Superior temporal gyrus (tissue), 1 donor: ENCODE results near the gene SMG6.
"Not testable (repeated sequence)": the region's sequence is repeated elsewhere in the genome, so short reads cannot be mapped to it uniquely, and the experiment has no call there.

Source experiments
- DNase-seq: peaks from one replicate; pipeline ENCODE4 v3.0.0-alpha.2; 2016; ENCODE audit errors: extremely low spot score

The SMG6 gene

GRCh38 chr17:2304931-2305330 lies 1.3 kb upstream of the SMG6 start:
- no peak for DNase-seq

DNA sequence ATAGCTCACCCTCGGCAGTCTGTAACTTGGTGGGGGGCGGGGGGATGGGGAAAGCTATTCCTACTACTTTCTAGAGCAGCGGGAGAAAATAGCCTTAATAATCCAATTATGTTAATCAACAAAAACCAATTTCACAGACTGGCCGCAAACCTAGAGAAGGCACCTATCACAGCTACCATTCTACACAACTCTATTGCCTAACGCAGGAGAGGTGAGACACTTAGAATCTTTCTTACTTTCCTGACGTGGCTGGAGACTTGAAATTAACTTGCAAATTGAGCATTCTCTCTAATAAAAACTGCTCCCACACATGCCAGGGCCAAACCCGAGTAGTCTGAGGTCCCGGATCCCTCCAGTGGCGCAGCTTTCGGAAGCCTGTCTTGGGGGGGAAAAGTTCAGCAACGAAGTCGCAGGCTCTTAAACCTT lies 794 bp downstream of the SMG6 start:
- no peak for DNase-seq

- DNase-seq, result no peak
Measured at GRCh38 chr17:2299756-2300155, 3.8 kb downstream of the SMG6 start.

DNA sequence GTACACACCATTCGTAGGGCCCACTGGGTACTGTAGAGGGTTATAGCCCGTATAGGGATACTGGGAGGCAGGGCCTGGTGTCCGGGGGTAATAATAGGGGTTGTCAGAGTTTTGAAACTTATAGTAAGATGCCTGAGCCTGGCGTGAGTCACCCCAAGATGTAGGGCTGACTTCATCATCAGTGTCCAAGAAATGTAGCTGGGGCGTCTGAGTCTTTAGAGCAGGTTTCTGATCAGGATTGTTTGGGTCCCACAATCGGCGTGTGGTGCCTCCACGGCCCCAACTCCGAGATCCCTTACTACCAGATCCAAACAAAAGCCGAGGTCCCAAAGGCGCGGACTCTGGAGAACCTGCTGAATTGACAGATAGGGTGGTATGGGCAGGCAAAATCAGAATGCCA lies 4.4 kb downstream of the SMG6 start:
- no peak for DNase-seq

GRCh38 chr17:2297023-2297422 lies 6.6 kb downstream of the SMG6 start:
- DNase-seq, result no peak

- DNase-seq, result no peak
Measured at GRCh38 chr17:2295575-2295974, 8.0 kb downstream of the SMG6 start.

DNA sequence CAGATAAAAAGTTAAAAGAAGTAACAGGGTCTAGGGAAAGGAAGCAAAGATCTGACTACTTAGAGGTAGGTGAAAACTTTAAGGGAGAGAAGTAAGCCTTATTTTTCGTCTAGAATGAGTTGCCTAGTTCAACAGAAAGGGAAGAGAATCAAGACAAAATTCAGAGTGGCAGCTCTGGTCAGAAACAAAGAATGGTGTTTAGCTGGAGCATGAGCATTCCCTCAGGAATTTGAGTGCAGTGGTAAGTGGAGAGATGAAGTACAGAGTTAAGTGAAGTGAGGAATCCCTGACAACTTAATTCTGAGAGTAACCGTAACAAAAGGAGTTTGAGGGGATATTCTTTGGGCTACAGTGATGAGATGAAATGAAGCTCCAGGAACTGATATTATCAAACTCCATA lies 11.5 kb downstream of the SMG6 start:
- DNase-seq, result no peak

GRCh38 chr17:2289878-2290478 lies 13.6 kb downstream of the SMG6 start:
- DNase-seq, result no peak

- DNase-seq, result no peak
Measured at GRCh38 chr17:2283302-2283701, 20.3 kb downstream of the SMG6 start.

GRCh38 chr17:2282297-2282873 lies 21.2 kb downstream of the SMG6 start:
- DNase-seq, result peak; percentile 82

GRCh38 chr17:2279707-2280106 lies 23.9 kb downstream of the SMG6 start:
- DNase-seq, result no peak

DNA sequence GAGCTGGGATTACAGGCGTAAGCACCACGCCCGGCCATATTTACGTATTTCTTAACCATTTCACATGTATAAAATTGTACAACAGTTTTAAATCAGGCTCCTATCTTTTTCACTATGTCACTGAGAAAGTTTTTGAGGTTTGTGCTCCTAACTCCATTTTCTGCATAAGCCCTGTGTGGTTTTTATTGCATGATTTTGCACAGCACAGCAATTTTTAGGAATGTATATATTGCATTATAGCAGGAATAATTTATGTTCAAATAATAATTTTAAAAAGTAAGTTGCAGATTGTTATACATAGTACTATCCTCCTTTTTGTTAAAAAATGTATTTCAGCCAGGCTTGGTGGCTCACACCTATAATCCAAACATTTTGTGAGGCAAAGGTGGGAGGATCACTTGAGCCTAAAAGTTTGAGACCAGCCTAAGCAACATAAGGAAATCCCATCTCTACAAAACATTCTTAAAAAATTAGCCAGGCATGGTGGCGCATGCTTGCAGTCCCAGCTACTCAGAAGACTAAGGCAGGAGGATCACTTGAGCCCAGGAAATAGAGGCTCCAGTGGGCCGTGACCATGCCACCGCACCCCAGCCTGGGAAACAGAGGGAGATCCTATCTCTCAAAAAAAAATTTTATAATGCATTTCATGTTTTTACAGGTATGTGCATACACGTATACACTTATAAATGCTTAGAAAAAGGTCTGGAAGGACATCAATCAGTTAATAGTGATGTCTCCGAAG lies 26.0 kb downstream of the SMG6 start:
- DNase-seq, result no peak

- no peak for DNase-seq
Measured at GRCh38 chr17:2275722-2276121, 27.9 kb downstream of the SMG6 start.

- no peak for DNase-seq
Measured at GRCh38 chr17:2274414-2274813, 29.2 kb downstream of the SMG6 start.

GRCh38 chr17:2271985-2272702 lies 31.4 kb downstream of the SMG6 start:
- no peak for DNase-seq

GRCh38 chr17:2267354-2267753 lies 36.2 kb downstream of the SMG6 start:
- DNase-seq, result no peak

- no peak for DNase-seq
Measured at GRCh38 chr17:2266865-2267228, 36.7 kb downstream of the SMG6 start.

DNA sequence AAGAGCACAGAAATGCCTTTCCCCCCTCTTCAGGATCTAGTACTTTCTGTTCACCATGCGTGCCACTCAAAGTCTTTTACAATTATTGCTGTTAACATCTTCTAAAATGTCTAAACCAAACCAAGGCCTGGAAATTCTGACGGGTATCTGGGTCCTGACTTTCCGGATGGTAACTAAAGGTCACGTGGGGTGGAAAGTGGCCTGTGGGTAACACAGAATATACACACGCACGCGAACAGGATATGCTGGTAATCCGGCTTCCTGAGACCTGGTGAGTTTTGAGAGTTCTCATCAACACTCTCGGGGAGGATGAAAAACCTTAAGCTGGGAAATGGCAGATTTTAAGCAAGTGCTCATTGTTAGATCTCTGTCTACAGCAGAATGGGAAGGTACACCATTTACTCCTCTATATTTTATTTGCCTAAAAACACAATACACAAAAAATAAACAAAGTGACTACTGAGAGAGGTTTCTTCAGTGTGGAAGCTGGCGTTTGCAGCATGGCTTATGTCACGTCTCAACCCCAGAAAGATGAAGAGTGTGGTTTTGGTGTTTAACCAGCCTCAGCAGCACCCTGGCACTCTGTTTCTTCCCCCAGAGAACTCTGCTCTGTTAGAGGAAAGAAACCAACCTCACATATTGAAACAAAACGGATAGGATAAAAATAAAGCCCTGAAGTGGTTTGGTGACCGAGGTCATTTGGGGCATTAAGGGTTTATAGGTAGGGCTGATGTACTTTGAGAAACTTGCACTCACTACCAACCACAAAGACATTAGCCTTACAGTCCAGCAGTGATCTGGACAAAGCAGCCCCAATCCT lies 37.3 kb downstream of the SMG6 start:
- no peak for DNase-seq

DNA sequence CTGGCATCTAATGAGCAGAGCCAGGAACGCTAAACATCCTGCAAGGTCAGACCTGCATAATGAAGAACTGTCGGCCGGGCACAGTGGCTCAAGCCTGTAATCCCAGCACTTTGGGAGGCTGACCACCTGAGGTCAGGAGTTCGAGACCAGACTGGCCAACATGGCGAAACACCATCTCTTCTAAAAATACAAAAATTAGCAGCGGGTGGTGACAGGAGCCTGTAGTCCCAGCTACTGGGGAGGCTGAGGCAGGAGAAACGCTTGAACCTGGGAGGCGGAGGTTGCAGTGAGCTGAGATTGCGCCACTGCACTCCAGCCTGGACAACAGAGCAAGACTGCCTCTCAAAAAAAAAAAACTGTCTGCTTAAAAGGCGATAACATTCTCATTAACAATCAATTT lies 38.4 kb downstream of the SMG6 start:
- not testable (repeated sequence) for DNase-seq

GRCh38 chr17:2264067-2264860 lies 39.3 kb downstream of the SMG6 start:
- peak; percentile 27 for DNase-seq
